Measurements from ENCODE around the gene NCKAP1. TPM values are rescaled to one million over a fixed set of nuclear protein-coding genes. Genes with fewer than 3 reads are reported as not detected.

Gene NCKAP1
- total RNA-seq, 6 donors from 2014 or later: 34.2 to 129 (median 83.9) TPM

GRCh38 chr2:182891611-182892010 is 146.6 kb downstream of the NCKAP1 start:
- ATAC-seq (ENCODE audit: low FRiP score in 2 of 2) (no peak), DNase-seq (no peak)
- Histone ChIP-seq H3K9me3 (no peaks in the 10 kb centered on the region), H3K27me3 (no peaks in the 10 kb centered on the region), H3K36me3 (no peaks in the 10 kb centered on the region), H3K4me1 (no peaks in the 10 kb centered on the region), H3K27ac (no peak overlapping the region), H3K4me3 (no peak overlapping the region)
- TF ChIP-seq POLR2A (IDR thresholded peaks at IDR 0.05) (no peak), POLR2AphosphoS5 (IDR thresholded peaks at IDR 0.05) (no peak), EP300 (IDR thresholded peaks at IDR 0.05) (no peak)
- TF ChIP-seq, protein P1, sequence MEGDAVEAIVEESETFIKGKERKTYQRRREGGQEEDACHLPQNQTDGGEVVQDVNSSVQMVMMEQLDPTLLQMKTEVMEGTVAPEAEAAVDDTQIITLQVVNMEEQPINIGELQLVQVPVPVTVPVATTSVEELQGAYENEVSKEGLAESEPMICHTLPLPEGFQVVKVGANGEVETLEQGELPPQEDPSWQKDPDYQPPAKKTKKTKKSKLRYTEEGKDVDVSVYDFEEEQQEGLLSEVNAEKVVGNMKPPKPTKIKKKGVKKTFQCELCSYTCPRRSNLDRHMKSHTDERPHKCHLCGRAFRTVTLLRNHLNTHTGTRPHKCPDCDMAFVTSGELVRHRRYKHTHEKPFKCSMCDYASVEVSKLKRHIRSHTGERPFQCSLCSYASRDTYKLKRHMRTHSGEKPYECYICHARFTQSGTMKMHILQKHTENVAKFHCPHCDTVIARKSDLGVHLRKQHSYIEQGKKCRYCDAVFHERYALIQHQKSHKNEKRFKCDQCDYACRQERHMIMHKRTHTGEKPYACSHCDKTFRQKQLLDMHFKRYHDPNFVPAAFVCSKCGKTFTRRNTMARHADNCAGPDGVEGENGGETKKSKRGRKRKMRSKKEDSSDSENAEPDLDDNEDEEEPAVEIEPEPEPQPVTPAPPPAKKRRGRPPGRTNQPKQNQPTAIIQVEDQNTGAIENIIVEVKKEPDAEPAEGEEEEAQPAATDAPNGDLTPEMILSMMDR (IDR thresholded peaks at IDR 0.05): no peak
- WGBS, 2 donors: 70% methylated on average over 4 of the region's 4 CpGs

- TF ChIP-seq EP300 (IDR thresholded peaks at IDR 0.05): no peak
- no peak for TF ChIP-seq POLR2AphosphoS5 (IDR thresholded peaks at IDR 0.05)
- TF ChIP-seq, protein P1 (IDR thresholded peaks at IDR 0.05): no peak
- no peak for TF ChIP-seq POLR2A (IDR thresholded peaks at IDR 0.05)
- no peak overlapping the region for H3K4me3 ChIP-seq
These were observed 147.4 kb downstream of the NCKAP1 start for GRCh38 chr2:182890773-182891378.

DNA sequence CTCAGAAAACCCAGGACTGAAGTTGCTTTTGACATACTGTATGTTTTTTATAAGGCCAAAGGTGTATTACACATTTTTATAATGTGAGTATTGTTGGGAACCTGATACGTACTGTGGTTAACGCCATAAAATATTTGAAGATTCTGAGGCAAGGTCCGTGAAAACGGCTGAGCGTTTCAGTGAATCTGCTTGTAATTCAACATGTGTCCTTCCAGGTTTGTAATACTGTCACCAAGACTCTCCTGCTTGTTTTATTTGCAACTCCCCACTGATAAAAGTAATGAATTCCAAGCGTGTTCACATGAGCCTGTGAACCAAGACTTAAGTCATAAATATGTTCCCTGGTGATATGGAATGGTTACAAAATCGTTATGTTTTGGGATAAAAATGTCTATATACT is 148.0 kb downstream of the NCKAP1 start:
- Histone ChIP-seq H3K27me3 (no peaks in the 10 kb centered on the region), H3K36me3 (no peaks in the 10 kb centered on the region), H3K4me1 (no peaks in the 10 kb centered on the region), H3K9me3 (no peaks in the 10 kb centered on the region), H3K27ac (no peak overlapping the region), H3K4me3 (no peak overlapping the region)
- WGBS, 2 donors: 83 to 86% methylated on average over 7 of the region's 7 CpGs
- DNase-seq (no peak), ATAC-seq (ENCODE audit: low FRiP score in 2 of 2) (no peak)
- TF ChIP-seq EP300 (IDR thresholded peaks at IDR 0.05) (no peak), POLR2A (IDR thresholded peaks at IDR 0.05) (no peak), POLR2AphosphoS5 (IDR thresholded peaks at IDR 0.05) (no peak)
- TF ChIP-seq, protein P1 (IDR thresholded peaks at IDR 0.05): no peak

More at GRCh38 chr2:182890773-182891378, 147.4 kb downstream of the NCKAP1 start:
- ATAC-seq (ENCODE audit: low FRiP score in 2 of 2): no peak
- no peak overlapping the region for H3K27ac ChIP-seq
- WGBS, 2 donors: 54 to 65% methylated on average over 3 of the region's 3 CpGs
- H3K27me3 ChIP-seq: no peaks in the 10 kb centered on the region
- no peaks in the 10 kb centered on the region for H3K36me3 ChIP-seq
- no peak for DNase-seq
- H3K4me1 ChIP-seq: no peaks in the 10 kb centered on the region
- H3K9me3 ChIP-seq: no peaks in the 10 kb centered on the region

DNA sequence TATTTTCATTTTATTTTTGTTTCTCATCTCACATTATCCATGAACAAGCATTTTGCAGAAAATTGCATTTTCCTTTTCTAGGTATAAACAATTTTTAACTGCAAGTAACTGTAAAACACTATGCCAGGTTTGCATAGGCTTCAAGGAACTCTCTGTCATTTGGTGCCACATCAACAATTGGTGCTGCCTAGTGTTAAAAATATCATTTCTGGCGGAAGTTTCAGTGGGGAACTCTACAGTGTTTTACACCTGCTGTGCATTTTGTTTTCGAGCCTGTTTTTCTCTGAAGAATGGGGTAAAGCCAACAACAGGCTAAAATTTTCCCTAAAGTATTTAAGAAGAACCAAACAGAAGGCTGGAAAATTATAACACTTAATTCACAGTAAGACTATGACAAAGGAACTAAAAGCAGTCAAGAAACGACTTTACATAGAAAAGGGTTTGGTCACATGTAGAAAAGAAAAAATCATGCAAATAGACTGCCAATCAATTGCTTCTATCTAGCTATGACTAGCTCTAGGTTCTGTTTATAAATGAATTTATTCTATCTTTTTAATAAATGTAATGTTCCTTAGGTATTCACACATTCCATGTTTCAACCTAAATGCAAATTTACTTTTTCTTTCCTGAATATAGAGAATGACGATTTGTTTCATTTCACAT is 150.4 kb downstream of the NCKAP1 start:
- ATAC-seq (ENCODE audit: low FRiP score in 2 of 2): no peak
- H3K36me3 ChIP-seq: no peaks in the 10 kb centered on the region
- no peak overlapping the region for H3K27ac ChIP-seq
- H3K27me3 ChIP-seq: no peaks in the 10 kb centered on the region
- no peaks in the 10 kb centered on the region for H3K9me3 ChIP-seq
- WGBS, 2 donors: 83 to 86% methylated on average over 4 of the region's 4 CpGs
- no peak for DNase-seq
- H3K4me3 ChIP-seq: no peak overlapping the region
- TF ChIP-seq EP300 (IDR thresholded peaks at IDR 0.05): no peak
- no peak for TF ChIP-seq POLR2A (IDR thresholded peaks at IDR 0.05)
- no peak for TF ChIP-seq POLR2AphosphoS5 (IDR thresholded peaks at IDR 0.05)
- TF ChIP-seq, protein P1 (IDR thresholded peaks at IDR 0.05): no peak
- no peaks in the 10 kb centered on the region for H3K4me1 ChIP-seq

- DNase-seq (no peak), ATAC-seq (ENCODE audit: low FRiP score in 2 of 2) (no peak)
- H3K4me1 ChIP-seq: no peaks in the 10 kb centered on the region
- TF ChIP-seq POLR2AphosphoS5 (IDR thresholded peaks at IDR 0.05): no peak
- TF ChIP-seq POLR2A (IDR thresholded peaks at IDR 0.05): no peak
- TF ChIP-seq, protein P1 (IDR thresholded peaks at IDR 0.05): no peak
- TF ChIP-seq EP300 (IDR thresholded peaks at IDR 0.05): no peak
- H3K4me3 ChIP-seq: no peak overlapping the region
- no peaks in the 10 kb centered on the region for H3K27me3 ChIP-seq
- H3K27ac ChIP-seq: no peak overlapping the region
- no peaks in the 10 kb centered on the region for H3K9me3 ChIP-seq
- no peaks in the 10 kb centered on the region for H3K36me3 ChIP-seq
- WGBS, 2 donors: 62 to 70% methylated on average over 6 of the region's 6 CpGs
These were observed 151.2 kb downstream of the NCKAP1 start for GRCh38 chr2:182887093-182887492.
